Upper lobe of left lung (tissue), 6 donors: ENCODE data around the gene RPS6KL1. TPM values are rescaled to one million over a fixed set of nuclear protein-coding genes. Genes with fewer than 3 reads are reported as not detected.

Experiments used
- ATAC-seq, 2 donors: fragments of 200-7000 bp; cut with Tn5 transposase; one replicate each; pipeline ENCODE4 v1.9.1; 2022; ENCODE audit warnings: mild to moderate bottlenecking in 2 of 2, moderate library complexity in 2 of 2; ENCODE audit not compliant: low FRiP score in 2 of 2
- DNase-seq, 2 donors: peaks; one replicate each; pipeline ENCODE4 v3.0.0-alpha.2; 2019 to 2020
- H3K27ac ChIP-seq, 4 donors: fragments of 200-600 bp; sonication (generic); one replicate each; pipeline ENCODE4 v1.5.1; 2016 to 2019
- H3K27me3 ChIP-seq, 4 donors: fragments of 200-600 bp; sonication (generic); one replicate each; pipeline ENCODE4 v1.5.1; 2017 to 2019
- H3K36me3 ChIP-seq, 4 donors: fragments of 200-600 bp; sonication (generic); one replicate each; pipeline ENCODE4 v1.5.1; 2016 to 2019
- H3K4me1 ChIP-seq, 4 donors: fragments of 200-600 bp; sonication (generic); one replicate each; pipeline ENCODE4 v1.5.1; 2018 to 2019
- H3K4me3 ChIP-seq, 4 donors: fragments of 200-600 bp; sonication (generic); one replicate each; pipeline ENCODE4 v1.5.1; 2017 to 2019; ENCODE audit warnings: mild to moderate bottlenecking in 2 of 4, moderate library complexity in 1 of 4
- H3K9me3 ChIP-seq, 4 donors: fragments of 200-600 bp; sonication (generic); one replicate each; pipeline ENCODE4 v1.5.1; 2018 to 2019
- EP300 ChIP-seq, 4 donors: sonication (generic); formaldehyde crosslinking; IDR thresholded peaks; one replicate each; pipeline ENCODE4 v1.5.1; 2017; ENCODE audit warnings: antibody characterized with exemption in 4 of 4, control low read depth in 2 of 4
- POLR2A ChIP-seq, 4 donors: fragments of 450-650 bp; IDR thresholded peaks; one replicate each; pipeline ENCODE4 v1.5.1; 2016 to 2017; ENCODE audit warnings: antibody characterized with exemption in 4 of 4, mild to moderate bottlenecking in 2 of 4
- POLR2AphosphoS5 ChIP-seq, 2 donors: sonication (generic); formaldehyde crosslinking; IDR thresholded peaks; one replicate each; pipeline ENCODE4 v1.5.1; 2017; ENCODE audit warnings: antibody characterized with exemption in 2 of 2
- WGBS, 2 donors: methylation state at CpG; one replicate each; pipeline ENCODE4 v1.1.5; 2017 to 2018; 5-methylcytosine and 5-hydroxymethylcytosine counted together
- total RNA-seq, 6 donors: library from RNA; depleted of rRNA in 4 of 6; stranded (reverse); fragments of >200 nt in 4 of 6; gene quantifications; one replicate each; pipeline versions ENCODE4 v1.1.0 to v1.2.1, GENCODE V29; 2016 to 2021
- TF ChIP-seq, protein P1 (sequence below), 6 experiments: fragments of 450-650 bp in 4 of 6; fragments of 200-600 bp in 2 of 6; sonication (generic) in 2 of 6; IDR thresholded peaks; one replicate each; pipeline ENCODE4 v1.5.1; 2016 to 2019; ENCODE audit warnings: antibody characterized with exemption in 6 of 6
- donor health status: DM: no; HTN: no; CAD: no; lungs with moderate emphysema.
- donor health status: DM: no; HTN: yes; CAD: no; lungs with severe emphysema.

The RPS6KL1 gene
- total RNA-seq, 6 donors from 2014 or later = 3.4 to 29.3 (median 7.3) TPM

DNA sequence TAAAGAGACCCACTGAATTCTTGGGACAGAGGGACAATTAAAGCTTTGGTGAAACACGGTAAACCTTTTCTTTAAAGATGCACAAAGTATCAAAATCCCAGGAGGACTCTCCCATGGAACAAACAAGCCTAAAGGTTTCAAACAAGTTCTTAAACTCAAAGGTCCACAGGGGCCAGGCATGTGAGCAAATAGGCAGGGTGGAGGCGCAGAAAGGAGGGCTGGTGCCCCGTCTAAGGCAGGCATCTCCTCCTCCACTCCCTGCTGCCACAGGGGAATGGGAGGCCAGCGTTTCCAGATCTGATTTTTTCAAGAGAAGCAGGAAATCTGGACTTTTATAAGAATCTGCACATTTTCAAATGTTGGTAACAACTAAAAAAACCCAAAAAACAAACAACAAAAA lies 7.6 kb downstream of the RPS6KL1 start:
- TF ChIP-seq POLR2A (IDR thresholded peaks at IDR 0.05) (no peak), POLR2AphosphoS5 (IDR thresholded peaks at IDR 0.05) (no peak), EP300 (IDR thresholded peaks at IDR 0.05) (no peak)
- TF ChIP-seq, protein P1, sequence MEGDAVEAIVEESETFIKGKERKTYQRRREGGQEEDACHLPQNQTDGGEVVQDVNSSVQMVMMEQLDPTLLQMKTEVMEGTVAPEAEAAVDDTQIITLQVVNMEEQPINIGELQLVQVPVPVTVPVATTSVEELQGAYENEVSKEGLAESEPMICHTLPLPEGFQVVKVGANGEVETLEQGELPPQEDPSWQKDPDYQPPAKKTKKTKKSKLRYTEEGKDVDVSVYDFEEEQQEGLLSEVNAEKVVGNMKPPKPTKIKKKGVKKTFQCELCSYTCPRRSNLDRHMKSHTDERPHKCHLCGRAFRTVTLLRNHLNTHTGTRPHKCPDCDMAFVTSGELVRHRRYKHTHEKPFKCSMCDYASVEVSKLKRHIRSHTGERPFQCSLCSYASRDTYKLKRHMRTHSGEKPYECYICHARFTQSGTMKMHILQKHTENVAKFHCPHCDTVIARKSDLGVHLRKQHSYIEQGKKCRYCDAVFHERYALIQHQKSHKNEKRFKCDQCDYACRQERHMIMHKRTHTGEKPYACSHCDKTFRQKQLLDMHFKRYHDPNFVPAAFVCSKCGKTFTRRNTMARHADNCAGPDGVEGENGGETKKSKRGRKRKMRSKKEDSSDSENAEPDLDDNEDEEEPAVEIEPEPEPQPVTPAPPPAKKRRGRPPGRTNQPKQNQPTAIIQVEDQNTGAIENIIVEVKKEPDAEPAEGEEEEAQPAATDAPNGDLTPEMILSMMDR (IDR thresholded peaks at IDR 0.05) = no peak
- peaks cover 0 to 11% (median 6%) of the 10 kb centered on the region in 4 donors for H3K4me1 ChIP-seq
- ATAC-seq (no peak), DNase-seq (no peak)
- 84 to 87% methylated on average over 4 of the region's 4 CpGs for WGBS, 2 donors
- no peaks in the 10 kb centered on the region for H3K36me3 ChIP-seq
- H3K4me3 ChIP-seq = no peak overlapping the region
- no peaks in the 10 kb centered on the region for H3K9me3 ChIP-seq
- no peak overlapping the region for H3K27ac ChIP-seq
- no peaks in the 10 kb centered on the region for H3K27me3 ChIP-seq

DNA sequence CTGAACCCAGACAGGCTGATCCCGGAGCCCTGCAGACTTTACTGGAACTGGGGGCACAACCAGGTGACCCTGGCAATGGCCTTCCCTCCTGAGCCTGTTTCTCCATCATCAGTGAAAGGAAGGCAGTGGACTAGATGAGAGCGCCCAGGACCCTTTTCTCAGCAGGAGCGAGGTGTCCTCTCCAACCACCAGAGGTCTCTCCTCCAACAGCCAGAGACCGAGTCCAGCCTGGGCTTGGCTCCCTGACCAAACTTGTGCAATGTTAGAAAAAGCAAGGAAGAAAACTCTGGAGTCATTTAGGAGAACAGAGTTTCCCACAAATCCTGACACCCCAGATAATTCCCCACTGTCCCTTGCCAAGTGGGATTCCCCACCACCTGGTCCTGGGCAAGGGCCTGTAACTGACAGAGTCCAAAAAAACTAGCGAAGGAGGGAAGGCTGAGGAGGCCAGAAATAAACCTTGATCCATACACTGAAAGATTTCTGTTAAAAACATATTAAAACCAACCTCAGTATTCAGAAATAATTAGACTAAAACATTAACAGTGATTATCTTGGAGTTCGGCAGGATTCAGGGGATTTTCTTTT lies 9.0 kb downstream of the RPS6KL1 start:
- peak overlapping the region in 1 of 4 donors; percentile 4 for H3K27ac ChIP-seq
- peaks cover 0 to 11% (median 6%) of the 10 kb centered on the region in 4 donors for H3K4me1 ChIP-seq
- no peaks in the 10 kb centered on the region for H3K27me3 ChIP-seq
- peak in 1 of 2 donors; percentile 40 for DNase-seq
- WGBS, 2 donors = 53 to 60% methylated on average over 4 to 6 of the region's 6 CpGs
- H3K4me3 ChIP-seq = no peak overlapping the region
- H3K36me3 ChIP-seq = no peaks in the 10 kb centered on the region
- peak in 1 of 2 donors; percentile 80 for ATAC-seq
- TF ChIP-seq, protein P1 (IDR thresholded peaks at IDR 0.05) = peak; percentile 40 to 64 (median 57)
- TF ChIP-seq POLR2AphosphoS5 (IDR thresholded peaks at IDR 0.05) = no peak
- H3K9me3 ChIP-seq = no peaks in the 10 kb centered on the region

DNA sequence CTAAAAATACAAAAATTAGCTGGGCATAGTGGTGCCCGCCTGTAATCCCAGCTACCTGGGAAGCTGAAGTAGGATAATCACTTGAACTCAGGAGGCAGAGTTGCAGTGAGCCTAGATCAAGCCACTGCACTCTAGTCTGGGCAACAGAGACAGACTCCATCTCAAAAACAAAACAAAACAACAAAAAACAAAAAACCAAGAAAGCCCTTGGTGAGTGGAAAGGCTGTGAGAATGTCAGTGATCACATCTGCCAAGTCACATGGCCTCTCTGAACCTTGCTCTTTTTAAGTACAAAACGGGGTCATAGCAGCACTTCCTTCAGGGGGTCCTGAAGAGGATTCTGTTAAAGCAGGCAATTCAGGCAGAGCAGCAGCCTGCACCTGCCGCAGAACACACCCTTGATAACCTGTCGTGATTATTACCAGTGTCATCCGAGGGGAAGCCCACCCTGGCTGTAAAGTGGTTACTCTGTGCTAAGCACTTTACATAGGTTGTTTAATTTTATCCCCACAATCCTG lies 9.6 kb downstream of the RPS6KL1 start:
- 61 to 75% methylated on average over 4 to 5 of the region's 5 CpGs for WGBS, 2 donors
- ATAC-seq = no peak
- H3K4me1 ChIP-seq = peaks cover 0 to 11% (median 6%) of the 10 kb centered on the region in 4 donors
- no peak for DNase-seq
- H3K4me3 ChIP-seq = no peak overlapping the region
- TF ChIP-seq, protein P1 (IDR thresholded peaks at IDR 0.05) = no peak
- TF ChIP-seq POLR2A (IDR thresholded peaks at IDR 0.05) (no peak), EP300 (IDR thresholded peaks at IDR 0.05) (no peak), POLR2AphosphoS5 (IDR thresholded peaks at IDR 0.05) (no peak)
- no peaks in the 10 kb centered on the region for H3K27me3 ChIP-seq
- no peak overlapping the region for H3K27ac ChIP-seq
- H3K9me3 ChIP-seq = no peaks in the 10 kb centered on the region
- no peaks in the 10 kb centered on the region for H3K36me3 ChIP-seq

DNA sequence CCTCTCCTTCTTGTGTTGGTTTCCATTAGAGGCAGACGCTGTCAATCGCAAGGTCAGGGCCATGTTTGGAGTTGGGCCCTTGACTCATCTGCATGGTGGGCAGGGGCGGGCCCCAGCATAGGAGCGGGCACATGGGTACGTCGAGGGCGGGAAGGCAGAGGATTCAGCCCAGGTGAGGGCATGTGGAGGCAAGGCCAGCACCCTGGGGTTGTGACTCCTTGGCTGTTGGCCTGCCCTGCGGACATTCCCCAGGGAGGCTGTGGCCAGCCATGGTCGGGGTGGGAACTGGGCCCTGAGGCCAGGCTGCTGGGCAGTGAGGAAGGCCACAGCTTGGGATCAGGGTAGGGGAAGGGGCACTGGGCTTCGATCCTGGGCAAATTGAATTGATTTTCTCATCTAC lies 10.3 kb downstream of the RPS6KL1 start:
- no peak for TF ChIP-seq POLR2A (IDR thresholded peaks at IDR 0.05)
- TF ChIP-seq, protein P1 (IDR thresholded peaks at IDR 0.05) = no peak
- TF ChIP-seq POLR2AphosphoS5 (IDR thresholded peaks at IDR 0.05) = no peak
- no peak for TF ChIP-seq EP300 (IDR thresholded peaks at IDR 0.05)
- H3K27me3 ChIP-seq = no peaks in the 10 kb centered on the region
- H3K36me3 ChIP-seq = no peaks in the 10 kb centered on the region
- WGBS, 2 donors = 94 to 97% methylated on average over 3 to 10 of the region's 10 CpGs
- H3K27ac ChIP-seq = no peak overlapping the region
- no peak overlapping the region for H3K4me3 ChIP-seq
- no peaks in the 10 kb centered on the region for H3K9me3 ChIP-seq
- H3K4me1 ChIP-seq = peaks cover 0 to 6% (median 5%) of the 10 kb centered on the region in 4 donors
- no peak for DNase-seq
- no peak for ATAC-seq

DNA sequence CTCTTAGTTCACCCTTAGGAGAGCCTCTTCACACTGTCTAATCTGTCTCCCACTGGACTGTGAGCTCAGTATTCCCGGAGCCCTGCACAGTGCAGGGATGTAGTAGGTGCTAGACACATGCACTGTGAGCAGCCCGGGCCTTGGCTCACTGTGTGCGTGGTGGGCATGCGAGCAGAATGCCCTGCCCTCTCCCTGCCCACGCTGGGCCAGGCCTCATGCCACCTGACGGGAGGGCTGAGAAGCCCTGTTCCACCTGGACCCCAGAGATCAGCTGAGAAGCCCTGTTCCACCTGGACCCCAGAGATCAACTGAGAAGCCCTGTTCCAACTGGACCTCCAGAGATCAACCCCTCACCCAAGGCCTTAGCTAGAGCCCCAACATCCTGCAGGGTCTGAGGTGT lies 10.9 kb downstream of the RPS6KL1 start:
- Histone ChIP-seq H3K4me1 (peaks cover 0 to 10% (median 8%) of the 10 kb centered on the region in 4 donors), H3K27me3 (no peaks in the 10 kb centered on the region), H3K36me3 (no peaks in the 10 kb centered on the region), H3K9me3 (no peaks in the 10 kb centered on the region), H3K4me3 (no peak overlapping the region), H3K27ac (no peak overlapping the region)
- whole genome bisulfite sequencing, 2 donors = 80 to 98% methylated on average over 2 to 4 of the region's 6 CpGs
- ATAC-seq = no peak
- DNase-seq = no peak
- TF ChIP-seq EP300 (IDR thresholded peaks at IDR 0.05) = no peak
- TF ChIP-seq, protein P1 (IDR thresholded peaks at IDR 0.05) = no peak
